ENCODE results near the gene GRID2.

The GRID2 gene

DNA sequence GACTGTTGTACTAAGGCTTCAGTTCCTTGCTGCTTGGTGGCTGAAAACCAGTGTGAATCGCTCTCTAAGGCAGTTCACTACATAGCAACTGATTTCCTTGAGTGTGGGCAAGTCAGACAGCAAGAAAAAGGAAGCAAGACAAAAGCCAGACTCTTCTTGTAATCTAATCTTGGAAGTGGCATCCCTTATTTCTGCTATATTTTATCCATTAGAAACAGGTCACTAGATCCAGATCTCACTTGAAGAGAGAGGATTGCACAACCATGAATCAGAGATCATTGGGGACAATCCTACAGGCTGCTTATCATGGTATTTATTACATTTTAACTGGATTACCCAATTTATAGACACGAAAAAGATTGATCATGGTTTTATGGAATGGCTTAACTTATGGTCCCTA lies 684.5 kb downstream of the GRID2 start:
- DNase-seq = no peak

DNA sequence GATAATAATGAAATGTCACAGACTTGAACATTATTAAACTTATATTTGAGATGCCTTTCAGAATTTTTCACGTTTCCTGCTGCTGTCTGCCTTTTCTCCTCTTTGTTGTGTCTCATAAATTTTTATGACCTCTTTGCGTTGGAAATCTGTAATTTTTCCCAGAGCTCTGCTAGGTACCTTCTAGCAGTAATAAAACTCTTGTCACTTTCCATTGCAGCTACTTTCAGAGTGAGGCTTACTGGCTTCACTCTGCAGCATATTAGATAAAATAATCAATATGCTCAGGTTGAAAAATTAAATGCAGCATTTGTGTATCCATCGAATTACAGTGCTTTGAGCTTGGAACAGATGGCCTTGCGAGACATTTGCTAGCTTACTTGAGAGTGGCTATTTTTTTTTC lies 689.0 kb downstream of the GRID2 start:
- DNase-seq = no peak

DNA sequence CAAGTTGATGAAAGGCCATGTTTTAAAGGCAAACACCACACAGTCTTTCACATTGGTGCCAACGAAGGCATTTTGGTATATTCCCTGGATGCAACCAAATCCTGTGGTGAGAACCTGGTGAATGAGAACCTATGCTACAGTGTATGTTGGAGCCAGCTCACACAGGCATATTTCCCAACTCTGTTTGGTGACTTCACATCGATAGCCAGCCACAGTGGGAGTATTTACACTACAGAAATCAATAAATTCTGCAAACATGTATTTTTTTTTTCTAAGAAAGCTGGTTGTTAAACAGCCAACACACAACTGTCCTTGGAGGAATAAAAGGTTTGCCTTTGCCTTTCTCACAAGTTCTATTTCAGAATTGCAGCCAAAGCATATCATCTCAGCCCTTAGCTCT lies 691.0 kb downstream of the GRID2 start:
- DNase-seq = no peak

DNA sequence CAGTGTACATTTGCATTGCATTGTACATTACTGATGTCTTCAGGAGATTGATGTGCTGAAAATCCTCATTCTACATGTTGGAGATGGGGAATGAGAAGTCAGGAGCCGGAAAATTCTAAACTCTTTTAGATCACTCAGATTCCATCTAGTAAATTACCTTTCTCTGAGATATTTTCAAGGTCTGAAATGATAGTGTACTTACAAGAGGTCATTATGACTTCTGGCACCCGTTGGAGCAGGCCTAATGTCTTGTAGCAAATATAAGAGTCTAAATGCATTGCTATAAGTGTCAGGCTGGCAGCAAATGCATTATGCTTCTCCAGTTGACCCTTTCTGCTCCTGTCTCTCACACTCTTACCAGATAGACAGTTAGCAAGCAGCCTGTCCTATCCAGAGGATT lies 692.8 kb downstream of the GRID2 start:
- DNase-seq = no peak

DNA sequence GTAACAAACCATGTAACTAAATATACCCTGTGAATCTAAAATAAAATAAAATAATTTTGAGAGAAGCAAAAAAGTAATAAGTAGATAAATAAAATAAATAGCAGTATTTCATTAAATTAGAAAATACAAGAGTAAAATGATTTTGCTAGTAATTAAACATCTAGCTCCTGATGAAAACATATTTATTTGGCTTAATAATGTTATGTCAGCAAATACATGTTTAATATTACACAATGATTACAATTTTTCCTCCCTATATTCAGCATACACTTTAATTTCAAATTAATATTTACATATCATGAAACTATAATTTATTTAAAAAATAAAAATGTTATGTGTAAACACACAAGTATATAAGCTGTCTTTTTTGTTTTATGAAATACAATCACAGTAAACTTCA lies 697.1 kb downstream of the GRID2 start:
- DNase-seq = no peak

DNA sequence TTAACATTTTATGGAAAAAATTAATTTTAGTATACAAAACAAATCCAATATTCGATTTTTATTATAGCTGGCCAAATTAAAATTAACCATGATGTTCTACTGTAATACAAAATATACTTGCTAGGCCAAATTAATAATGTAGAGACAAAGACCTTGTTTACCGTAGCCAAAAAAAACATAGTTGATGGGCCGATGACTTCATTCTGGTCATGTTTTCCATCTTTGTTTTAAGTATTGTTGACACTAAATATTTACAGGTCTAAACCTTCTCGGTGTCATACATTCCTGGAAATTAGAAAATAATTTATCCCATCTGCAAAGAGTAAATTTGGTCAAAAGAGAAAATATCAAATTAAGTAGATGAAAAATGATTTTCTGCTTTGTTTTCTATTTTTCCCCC lies 698.5 kb downstream of the GRID2 start:
- DNase-seq = no peak

DNA sequence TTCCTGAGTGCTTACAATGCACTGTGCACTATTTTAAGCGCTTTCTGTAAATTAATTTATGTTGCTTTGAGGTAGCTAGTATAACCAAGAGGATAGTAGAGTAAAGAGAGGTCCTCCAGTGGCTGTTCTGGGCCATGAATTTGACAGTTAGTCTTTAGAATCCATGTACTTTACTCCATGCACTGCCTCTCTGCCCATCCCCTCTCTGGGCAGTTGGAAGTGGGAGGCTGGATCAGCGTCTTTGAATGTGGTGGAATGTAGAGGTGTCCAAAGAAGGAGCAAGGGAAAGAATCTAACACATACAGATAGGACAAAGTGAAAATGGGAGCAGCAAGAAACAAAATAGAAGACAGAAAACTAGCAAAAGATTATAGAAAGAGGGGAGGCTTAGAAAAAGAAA lies 712.6 kb downstream of the GRID2 start:
- no peak for DNase-seq

DNA sequence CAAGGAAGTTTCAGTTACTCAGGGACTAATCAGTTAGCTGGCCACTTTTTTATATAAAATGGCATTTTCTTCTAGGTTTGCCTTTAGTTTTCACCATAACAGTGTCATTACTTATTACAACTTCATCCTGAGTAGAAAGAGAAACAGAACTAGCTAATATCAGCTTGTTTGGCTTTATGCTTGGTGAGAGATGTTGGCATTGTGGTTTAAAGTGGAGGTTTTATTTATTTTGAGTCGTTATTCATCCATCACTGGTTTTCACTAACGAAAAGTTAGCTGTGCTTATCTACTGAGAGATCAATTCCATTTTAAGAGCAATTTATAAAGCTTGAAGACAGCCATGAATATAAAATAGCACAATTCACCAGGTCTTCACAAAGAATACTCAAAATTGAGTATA lies 714.5 kb downstream of the GRID2 start:
- DNase-seq = no peak

DNA sequence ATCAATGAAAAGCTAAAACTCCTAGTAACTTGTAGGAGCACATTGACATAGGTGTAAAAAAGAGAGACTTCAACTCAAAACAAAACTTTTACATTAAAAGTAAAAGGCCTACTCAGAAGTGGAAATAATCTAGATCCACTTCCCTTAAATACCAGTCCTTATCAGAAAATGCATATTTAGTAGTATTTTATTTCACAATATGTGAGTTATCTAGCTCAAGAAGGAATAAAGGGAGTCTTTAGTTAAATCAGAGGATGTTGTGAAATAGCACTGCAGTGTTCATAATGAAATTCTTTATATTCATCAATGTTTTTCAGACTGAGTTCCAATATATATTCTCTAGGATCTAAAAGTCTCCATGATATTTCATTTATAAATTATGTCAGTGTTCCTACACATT lies 715.0 kb downstream of the GRID2 start:
- no peak for DNase-seq

DNA sequence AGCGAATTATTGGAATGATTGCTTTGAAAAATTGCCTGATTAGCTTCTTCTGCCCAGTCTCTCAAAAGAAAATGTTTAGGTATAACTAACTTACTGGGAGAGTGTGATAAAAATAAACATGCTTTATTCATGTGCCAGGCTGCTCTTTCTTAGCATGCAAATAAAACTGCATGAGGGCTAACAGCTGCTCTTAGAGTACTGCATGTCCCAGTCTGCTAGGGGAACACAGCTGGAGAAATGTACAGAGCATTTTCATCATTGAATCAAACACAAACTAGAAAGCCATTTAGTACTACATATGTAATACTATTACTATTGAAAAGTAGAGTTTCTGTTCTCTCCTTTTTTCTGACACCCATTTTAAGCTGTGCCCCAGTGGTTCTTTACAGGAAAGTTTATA lies 726.0 kb downstream of the GRID2 start:
- no peak for DNase-seq

DNA sequence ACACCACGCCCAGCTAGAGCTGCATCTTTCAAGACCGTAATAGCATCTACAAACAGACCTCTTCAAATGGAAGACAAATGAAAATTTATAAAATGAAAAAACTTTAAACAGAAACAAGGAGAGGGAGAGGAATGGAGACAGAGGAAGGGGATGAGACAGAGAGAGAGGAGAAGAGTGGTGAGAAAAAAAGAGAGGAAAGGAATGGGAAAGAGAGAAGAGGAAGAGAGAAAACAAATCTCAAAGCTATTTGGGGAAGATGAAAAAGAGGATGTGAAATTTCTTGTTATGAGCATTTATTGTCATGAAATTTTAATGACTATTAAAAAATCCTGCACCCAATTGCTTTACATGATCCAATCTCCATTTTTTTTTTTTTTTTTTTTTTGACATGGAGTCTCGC lies 726.9 kb downstream of the GRID2 start:
- DNase-seq = no peak

DNA sequence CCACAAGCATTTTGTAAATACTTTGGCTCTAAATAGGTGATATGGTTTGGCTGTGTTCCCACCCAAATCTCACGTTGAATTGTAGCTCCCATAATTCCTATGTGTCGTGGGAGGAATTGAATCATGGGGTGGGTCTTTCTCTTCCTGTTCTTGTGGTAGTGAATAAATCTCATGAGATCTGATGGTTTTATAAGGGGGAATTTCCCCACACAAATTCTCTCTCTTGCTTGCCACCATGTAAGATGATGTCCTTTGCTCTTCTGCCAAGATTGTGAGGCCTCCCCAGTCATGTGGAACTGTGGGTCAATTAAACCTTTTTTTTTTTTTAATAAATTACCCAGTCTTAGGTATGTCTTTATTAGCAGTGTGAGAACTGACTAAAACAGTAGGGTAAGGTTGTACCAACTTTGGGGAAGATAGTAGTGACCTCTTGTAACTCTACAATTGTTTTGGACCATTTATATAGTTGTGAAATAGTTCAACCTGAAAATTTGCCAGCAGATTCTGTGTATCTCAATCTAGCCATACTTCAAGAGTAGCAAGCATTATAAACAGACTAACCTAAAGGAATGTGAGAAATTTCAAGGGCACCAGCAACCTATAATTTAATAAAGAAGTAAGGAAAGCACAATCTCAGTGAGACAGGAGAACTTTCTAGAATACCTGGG lies 727.8 kb downstream of the GRID2 start:
- DNase-seq = no peak

DNA sequence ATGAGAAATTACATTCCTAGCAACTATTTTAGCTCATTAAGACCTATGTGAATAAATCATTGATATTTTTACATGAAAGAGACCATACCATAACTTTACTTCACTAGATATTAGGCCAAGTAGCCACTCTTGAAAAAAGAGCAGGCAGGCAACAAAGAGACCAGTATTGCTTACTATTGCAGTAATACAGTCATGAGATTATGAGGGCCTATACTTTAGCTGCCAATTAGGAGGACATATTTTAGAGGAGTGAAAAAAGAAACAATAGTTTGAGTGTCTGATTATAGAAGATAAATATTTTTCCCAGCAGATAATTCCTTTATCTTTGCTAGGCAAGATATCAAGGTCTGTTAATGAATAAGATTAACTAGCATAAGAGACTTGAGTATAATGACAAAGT lies 739.0 kb downstream of the GRID2 start:
- DNase-seq = no peak

DNA sequence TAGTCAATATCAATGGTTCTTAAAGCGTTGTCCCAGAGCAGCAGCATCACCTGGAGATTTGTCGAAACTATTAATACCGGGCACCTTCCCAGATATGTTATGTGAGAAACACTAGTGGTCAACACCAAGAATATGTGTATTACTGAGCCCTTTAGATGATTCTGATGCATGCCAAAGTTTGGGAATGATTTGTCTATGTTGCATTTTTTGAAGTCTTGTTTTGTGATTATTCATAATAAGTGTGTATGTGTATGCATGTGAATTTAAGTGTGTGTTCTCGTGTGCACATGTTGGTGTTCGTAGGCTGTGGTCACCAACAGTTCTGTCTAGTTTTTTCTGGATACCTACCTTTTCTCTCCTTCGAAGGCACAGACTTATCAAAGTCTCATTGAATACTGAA lies 749.4 kb downstream of the GRID2 start:
- DNase-seq = no peak

DNA sequence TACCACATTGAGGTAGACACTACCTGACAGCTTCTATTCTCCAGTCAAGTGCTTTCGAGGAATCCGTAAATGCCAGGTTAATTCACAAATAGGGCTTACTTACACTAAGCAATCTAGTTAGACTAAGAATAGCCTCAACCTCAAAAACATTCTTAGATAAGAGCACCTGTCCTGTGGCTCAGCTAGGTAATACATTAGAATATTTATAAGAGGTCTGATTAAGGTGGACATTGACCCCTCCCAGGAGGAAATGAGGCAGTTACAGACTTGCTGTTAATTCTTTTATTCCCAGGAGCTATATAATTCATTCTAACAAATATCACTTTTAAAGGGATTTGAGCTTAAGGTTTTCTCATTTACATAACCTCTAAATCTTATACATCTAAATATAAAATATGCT lies 758.1 kb downstream of the GRID2 start:
- DNase-seq = no peak

DNA sequence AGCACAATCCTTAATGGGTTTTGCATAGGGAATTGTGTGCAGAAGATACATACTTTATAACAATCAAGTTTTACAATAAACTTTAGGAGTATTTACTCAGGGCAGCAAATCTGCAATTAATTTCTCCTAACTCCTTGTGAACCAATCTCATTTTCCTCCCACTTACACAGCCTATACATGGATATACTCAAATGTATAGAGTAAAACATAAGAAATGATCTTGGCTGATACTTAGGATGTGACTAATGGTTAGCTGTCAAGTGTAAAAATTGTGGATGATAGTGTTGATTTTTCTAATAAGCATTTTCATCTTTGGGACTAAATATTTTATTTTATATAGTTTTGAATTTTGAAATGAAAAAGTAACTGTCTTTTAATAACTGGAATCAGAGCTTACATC lies 759.6 kb downstream of the GRID2 start:
- no peak for DNase-seq

DNA sequence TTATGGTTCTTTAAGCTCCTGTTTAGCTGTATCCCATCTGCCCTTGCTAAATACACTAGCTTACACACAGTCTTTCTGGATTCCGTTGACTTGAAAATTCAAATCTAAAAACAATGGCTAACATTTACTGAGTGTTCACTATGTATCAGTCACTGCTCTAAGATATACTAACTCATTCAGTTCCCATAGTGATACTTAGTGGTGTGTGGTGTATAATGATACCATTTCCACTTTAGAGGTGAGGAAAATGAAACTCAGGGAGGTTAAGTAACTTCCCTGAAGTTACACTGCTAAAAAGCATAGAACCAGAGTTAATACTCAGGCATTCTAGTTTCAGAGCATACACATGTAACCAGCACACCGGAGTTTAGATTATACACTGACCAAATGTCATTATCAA lies 762.0 kb downstream of the GRID2 start:
- DNase-seq = no peak

DNA sequence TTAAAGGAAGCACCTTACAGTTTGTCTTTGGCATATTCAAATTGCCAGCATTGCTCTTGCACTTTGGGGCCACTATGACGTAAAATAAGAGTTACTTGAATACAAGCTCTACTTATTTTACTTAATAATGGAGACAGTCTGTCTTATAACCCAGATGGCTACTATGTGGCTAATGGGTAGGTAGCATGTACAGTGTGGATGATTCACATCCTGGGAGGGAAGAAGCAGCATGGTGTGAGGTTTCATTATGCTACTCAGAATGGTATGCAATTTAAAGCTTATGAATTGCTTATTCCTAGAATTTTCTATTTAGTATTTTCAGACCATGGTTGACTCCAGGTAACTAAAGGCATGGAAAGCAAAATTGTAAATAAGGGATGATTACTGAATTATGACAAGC lies 763.0 kb downstream of the GRID2 start:
- DNase-seq = no peak

DNA sequence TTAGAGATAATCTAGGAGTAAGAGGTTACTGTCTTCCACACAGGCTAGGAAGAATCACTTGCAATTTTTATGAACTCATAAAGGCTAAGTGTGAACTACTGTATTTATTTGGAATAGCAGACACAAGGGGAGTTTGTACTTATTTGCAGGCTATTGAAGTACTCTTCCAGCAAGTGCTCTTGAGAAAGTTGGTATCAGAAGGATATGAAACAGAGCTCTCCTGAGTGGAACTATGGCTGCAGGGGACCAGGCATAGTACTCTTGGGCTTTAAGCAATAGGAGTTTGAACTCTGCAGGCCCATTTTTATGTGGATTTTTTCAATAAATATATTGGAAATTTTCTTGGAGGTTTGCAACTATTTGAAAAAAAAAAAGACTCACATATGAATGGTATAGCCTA lies 768.5 kb downstream of the GRID2 start:
- no peak for DNase-seq

DNA sequence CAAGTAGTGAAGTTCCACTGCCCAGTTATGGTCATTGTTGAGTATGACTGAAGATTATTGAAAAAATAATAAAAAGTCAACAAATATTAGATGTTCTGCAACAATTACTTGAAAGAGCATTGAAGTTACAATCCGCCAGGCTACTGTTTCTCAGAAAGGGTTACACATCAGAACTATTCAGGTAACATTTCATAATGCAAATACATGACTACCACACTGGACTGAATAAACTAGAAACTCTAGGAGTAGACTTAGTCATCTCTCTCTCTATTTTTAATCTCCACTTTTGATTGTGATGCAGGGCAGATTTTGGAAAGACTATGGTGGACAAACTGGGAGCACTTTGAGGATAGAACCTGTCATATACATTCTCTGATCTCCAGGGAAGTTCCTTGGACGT lies 776.5 kb downstream of the GRID2 start:
- DNase-seq = no peak

DNA sequence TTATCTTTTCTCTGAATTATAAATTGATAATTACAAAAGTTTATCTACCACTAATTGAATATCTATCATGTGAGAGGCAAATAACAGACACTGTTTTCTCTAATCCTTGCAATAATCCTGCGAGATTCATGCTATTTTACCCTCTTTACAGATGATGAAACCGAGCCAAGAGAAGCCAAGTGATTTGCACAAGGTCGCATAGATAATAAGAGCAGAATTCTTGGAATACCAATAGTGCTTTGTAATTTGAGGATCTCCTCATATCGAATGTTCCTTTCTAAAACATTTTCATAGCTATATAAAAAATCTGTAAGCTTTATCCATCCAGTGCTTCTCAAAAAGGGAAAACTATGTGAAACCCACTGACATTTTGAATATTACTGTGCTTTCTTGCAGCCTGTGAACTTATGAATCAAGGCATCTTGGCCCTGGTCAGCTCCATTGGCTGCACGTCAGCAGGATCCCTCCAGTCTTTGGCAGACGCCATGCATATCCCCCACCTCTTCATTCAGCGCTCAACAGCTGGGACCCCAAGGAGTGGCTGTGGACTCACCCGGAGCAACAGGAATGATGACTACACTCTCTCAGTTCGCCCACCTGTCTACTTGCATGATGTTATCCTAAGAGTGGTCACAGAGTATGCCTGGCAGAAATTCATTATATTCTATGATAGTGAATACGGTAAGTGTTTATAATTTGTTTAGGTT lies 781.0 kb downstream of the GRID2 start:
- DNase-seq = no peak

DNA sequence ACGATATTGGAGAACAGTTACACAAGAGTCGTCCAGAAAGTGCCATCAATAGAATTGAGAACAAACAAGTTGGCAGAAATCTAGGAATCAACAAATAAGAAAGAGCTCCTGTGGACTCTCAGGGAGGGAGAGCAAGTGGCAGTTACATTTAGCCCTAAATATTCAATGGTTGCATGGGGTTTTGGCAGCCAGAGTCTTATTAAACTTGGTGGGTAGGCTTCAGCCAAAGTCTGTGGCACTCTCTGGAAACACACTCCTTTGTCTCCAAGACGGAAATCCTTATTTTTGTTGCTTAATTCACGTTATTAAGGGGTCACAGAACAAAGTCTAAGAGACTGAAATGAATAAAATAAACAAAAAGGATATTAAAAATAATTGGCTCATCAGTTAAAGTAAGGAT lies 782.6 kb downstream of the GRID2 start:
- no peak for DNase-seq

DNA sequence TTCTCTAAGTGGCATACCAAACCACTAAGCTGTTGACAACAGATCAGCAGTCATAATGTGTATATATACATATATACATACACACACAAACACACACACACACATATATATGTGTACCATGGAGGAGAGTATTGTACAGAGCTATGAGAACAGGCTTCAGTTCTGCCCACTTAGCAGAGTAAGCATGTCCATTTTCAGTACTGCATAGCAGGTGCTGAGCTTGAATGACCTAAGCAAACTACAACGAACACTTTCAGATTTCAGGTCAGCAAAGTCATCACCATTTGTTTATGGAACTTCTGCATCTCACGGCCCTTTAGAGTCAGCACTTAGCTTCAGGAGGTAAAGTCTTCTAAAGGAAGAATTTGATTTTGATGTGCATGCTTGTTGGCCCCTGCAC lies 789.0 kb downstream of the GRID2 start:
- no peak for DNase-seq

DNA sequence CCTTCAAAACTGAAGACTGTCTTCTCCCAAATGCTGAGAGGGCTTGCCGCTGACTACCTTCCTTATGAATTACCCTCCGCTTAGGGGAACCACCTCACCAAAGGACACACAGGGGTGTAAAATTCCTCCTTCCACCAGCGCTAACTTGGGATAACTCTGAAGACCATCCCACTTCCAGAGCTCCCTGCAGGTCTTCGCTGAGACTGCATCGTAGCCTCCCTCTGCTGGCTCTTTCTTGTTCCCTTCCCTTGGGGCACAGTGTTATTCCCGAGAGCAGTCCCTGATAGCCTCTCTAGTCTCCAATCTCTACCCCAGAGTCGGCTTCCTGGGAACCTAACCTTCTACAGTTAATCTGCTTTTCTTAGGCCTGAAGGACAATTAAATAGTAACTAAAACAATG lies 799.3 kb downstream of the GRID2 start:
- DNase-seq = no peak

DNA sequence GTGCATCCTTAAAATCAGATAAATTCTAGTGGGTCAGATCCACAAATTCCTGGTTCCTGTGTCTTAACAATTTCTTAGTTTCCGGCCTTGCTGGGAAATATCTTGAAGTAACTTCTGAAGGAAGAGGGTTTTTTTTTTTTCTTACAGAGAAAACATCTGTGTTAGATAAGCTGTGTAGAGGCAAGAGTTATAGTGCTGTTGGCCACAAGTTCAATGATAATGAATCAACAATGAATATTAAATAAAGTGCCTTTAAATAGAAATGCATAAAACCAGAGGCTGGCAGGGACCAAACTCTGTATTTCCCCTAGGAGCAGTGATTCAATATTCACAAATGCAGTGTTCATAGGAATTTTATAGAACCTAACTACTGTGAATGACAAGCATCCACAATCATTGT lies 812.9 kb downstream of the GRID2 start:
- no peak for DNase-seq
